Endothelial cell of umbilical vein (primary cell): ENCODE results near the gene ZNF33B. TPM values are rescaled to one million over a fixed set of nuclear protein-coding genes. Genes with fewer than 3 reads are reported as not detected.

Experiments
- BruUV-seq: library from RNA; stranded (reverse); fragments of 400-500 nt; replicated peaks from 2 replicates; lab custom pipeline; 2021; lab: Mats Ljungman, UMichigan
- CTCF ChIA-PET: fragments of 300-600, 350-600 bp; sonication (Branson Sonifier 250); formaldehyde crosslinking; loops from one replicate; lab custom pipeline; 2021; ENCODE audit warnings: antibody characterized with exemption, inconsistent platforms; lab: Charles Lee
- POLR2A ChIA-PET: fragments of 300-600, 350-600 bp; sonication (Branson Sonifier 250); formaldehyde crosslinking; loops from one replicate; lab custom pipeline; 2021; ENCODE audit warnings: antibody characterized with exemption, inconsistent platforms; lab: Charles Lee
- DNase-seq: peaks from one replicate; pipeline ENCODE4 v3.0.0-alpha.2; 2011; ENCODE audit warnings: low read depth, low spot score
- FAIRE-seq: peaks from 2 replicates; lab custom pipeline; 2011; peaks lifted over from hg19 to GRCh38; lab: Jason Lieb, UNC
- H2AFZ ChIP-seq: 2 replicates; pipeline ENCODE4 v1.6.0; 2012; ENCODE audit warnings: low read depth, low read length, control low read depth, inconsistent platforms
- H3K27ac ChIP-seq: 2 replicates; pipeline ENCODE4 v1.5.1; 2011; ENCODE audit warnings: low read depth, mild to moderate bottlenecking, control low read depth, low read length, moderate library complexity; ENCODE audit not compliant: insufficient read depth
- H3K27me3 ChIP-seq, 2 experiments: 2 replicates each; pipeline versions ENCODE4 v1.6.0 to v1.6.1; 2011; ENCODE audit warnings: low read length in 2 of 2, mixed read lengths in 1 of 2; ENCODE audit not compliant: control insufficient read depth in 2 of 2, insufficient read depth in 2 of 2
- H3K36me3 ChIP-seq, 2 experiments: 2 replicates in 1 of 2; 3 replicates in 1 of 2; pipeline ENCODE4 v1.5.1; 2011; ENCODE audit warnings: low read length in 2 of 2, mild to moderate bottlenecking in 1 of 2, moderate library complexity in 1 of 2; ENCODE audit not compliant: control insufficient read depth in 2 of 2, insufficient read depth in 2 of 2; ENCODE audit errors: extremely low read depth in 1 of 2
- H3K4me1 ChIP-seq: 3 replicates; pipeline ENCODE4 v1.5.1; 2011; ENCODE audit warnings: mild to moderate bottlenecking, low read length; ENCODE audit not compliant: control insufficient read depth, insufficient read depth; ENCODE audit errors: extremely low read depth
- H3K4me2 ChIP-seq: 2 replicates; pipeline ENCODE4 v1.6.1; 2011; ENCODE audit warnings: low read length, control low read depth, mixed read lengths; ENCODE audit not compliant: insufficient read depth
- H3K4me3 ChIP-seq, 3 experiments: fragments of 200-600 bp in 1 of 3; sonication (generic), shearing (Covaris generic) in 1 of 3; replicated peaks in 1 of 3; 2 replicates each; pipeline ENCODE4 v1.5.1; 2011 to 2016; ENCODE audit warnings: control low read depth in 3 of 3, low read length in 3 of 3, mild to moderate bottlenecking in 2 of 3, inconsistent platforms in 1 of 3, low read depth in 1 of 3, moderate library complexity in 1 of 3; ENCODE audit not compliant: insufficient read depth in 1 of 3
- H3K79me2 ChIP-seq: 2 replicates; pipeline ENCODE4 v1.6.0; 2012; ENCODE audit warnings: low read length, inconsistent platforms; ENCODE audit not compliant: control insufficient read depth, insufficient read depth
- H3K9ac ChIP-seq: replicated peaks from 2 replicates; pipeline ENCODE3; 2011; ENCODE audit warnings: low read length, control low read depth; ENCODE audit not compliant: insufficient read depth; ENCODE audit errors: extremely low read depth
- H3K9me1 ChIP-seq: replicated peaks from 3 replicates; pipeline ENCODE4 v1.6.0; 2011; ENCODE audit warnings: mild to moderate bottlenecking, low read length; ENCODE audit not compliant: control insufficient read depth, insufficient read depth; ENCODE audit errors: extremely low read depth
- H3K9me3 ChIP-seq: replicated peaks from 2 replicates; pipeline ENCODE4 v1.5.1; 2012; ENCODE audit warnings: low read length, inconsistent platforms; ENCODE audit not compliant: control insufficient read depth, insufficient read depth
- H4K20me1 ChIP-seq: replicated peaks from 2 replicates; pipeline ENCODE3; 2011; ENCODE audit warnings: mild to moderate bottlenecking, low read length; ENCODE audit not compliant: control insufficient read depth, insufficient read depth; ENCODE audit errors: extremely low read depth
- CTCF ChIP-seq, 2 donors: IDR thresholded peaks; 1 replicate in 1 of 2; 2 replicates in 1 of 2; pipeline ENCODE4 v1.5.1; 2011; ENCODE audit warnings: low read length in 2 of 2, mild to moderate bottlenecking in 2 of 2, moderate library complexity in 2 of 2, control low read depth in 1 of 2, inconsistent platforms in 1 of 2, low read depth in 1 of 2; ENCODE audit not compliant: insufficient read depth in 1 of 2; ENCODE audit errors: extremely low read depth in 1 of 2
- EZH2 ChIP-seq: IDR thresholded peaks from 2 replicates; pipeline ENCODE4 v1.6.1; 2012; ENCODE audit warnings: borderline replicate concordance, low read depth, mild to moderate bottlenecking, moderate library complexity, low read length, inconsistent platforms; ENCODE audit not compliant: severe bottlenecking
- FOS ChIP-seq: IDR thresholded peaks from 2 replicates; pipeline ENCODE4 v1.6.1; 2011; ENCODE audit warnings: mild to moderate bottlenecking, low read length, moderate library complexity, borderline replicate concordance; ENCODE audit not compliant: insufficient read depth
- GATA2 ChIP-seq: IDR thresholded peaks from 2 replicates; pipeline ENCODE4 v1.7.0; 2011; ENCODE audit warnings: low read depth, mild to moderate bottlenecking, moderate library complexity, mixed read lengths, low read length; ENCODE audit not compliant: insufficient read length, insufficient read depth
- MAX ChIP-seq: IDR thresholded peaks from 2 replicates; pipeline ENCODE4 v1.6.1; 2011; ENCODE audit not compliant: insufficient read depth, insufficient read length
- POLR2A ChIP-seq: IDR thresholded peaks from 2 replicates; pipeline ENCODE4 v1.6.1; 2012; ENCODE audit warnings: low read depth, mild to moderate bottlenecking, control low read depth, low read length
- dilution Hi-C: fragments of 300-500 bp; cut with MboI; formaldehyde crosslinking; loops from one replicate; pipeline ENCODE4 v1.15.0; 2019; ENCODE audit warnings: low sequenced_read_pairs; ENCODE audit not compliant: extremely low pct_ligation_motif_present
- intact Hi-C: fragments of 100-400 bp; cut with micrococcal nuclease; formaldehyde crosslinking; loops from one replicate; pipeline ENCODE4 v1.10.0; 2022
- polyA plus RNA-seq, 4 experiments: library from polyadenylated mRNA; depleted of rRNA in 3 of 4; stranded (reverse) in 3 of 4; unstranded in 1 of 4; fragments of >200 nt; gene quantifications; 2 replicates each; pipeline versions ENCODE4 v1.2.1 to v1.2.3, GENCODE V29; 2011 to 2012; ENCODE audit warnings: missing spikeins in 1 of 4
- total RNA-seq: library from RNA; stranded (reverse); gene quantifications from 2 replicates; pipeline ENCODE4 v1.2.3, GENCODE V29; 2021

Gene ZNF33B
- total and polyA plus RNA-seq, 2 donors (not counting 3 experiments of a cell fraction or from before 2014, with no cell fraction given): 14.0 to 15.3 TPM

GRCh38 chr10:42654419-42654818, 16.0 kb upstream of the ZNF33B start:
- no peak overlapping the region for H3K4me3 ChIP-seq
- H3K4me2 ChIP-seq: no peak overlapping the region
- FAIRE-seq (no peak), DNase-seq (no peak)
- no peaks in the 10 kb centered on the region for H3K79me2 ChIP-seq
- intact Hi-C loops (no loop called here), dilution Hi-C loops (no loop called here)
- POLR2A ChIA-PET: no interaction called here
- no peaks in the 10 kb centered on the region for H4K20me1 ChIP-seq
- BruUV-seq: no TSS peak
- no peaks in the 10 kb centered on the region for H3K9me3 ChIP-seq
- no peak overlapping the region for H3K27ac ChIP-seq
- TF ChIP-seq GATA2 (no peak), MAX (no peak), POLR2A (no peak)
- no peak overlapping the region for H3K9ac ChIP-seq
- no peak overlapping the region for H2AFZ ChIP-seq
- H3K27me3 ChIP-seq: no peaks in the 10 kb centered on the region
- no peaks in the 10 kb centered on the region for H3K4me1 ChIP-seq
- H3K36me3 ChIP-seq: no peaks in the 10 kb centered on the region
- H3K9me1 ChIP-seq: no peaks in the 10 kb centered on the region
- CTCF ChIA-PET: no interaction called here

GRCh38 chr10:42652858-42653257, 14.5 kb upstream of the ZNF33B start:
- no peak overlapping the region for H3K4me2 ChIP-seq
- dilution Hi-C loops (no loop called here), intact Hi-C loops (no loop called here)
- no peak overlapping the region for H2AFZ ChIP-seq
- no peaks in the 10 kb centered on the region for H3K9me3 ChIP-seq
- BruUV-seq: no TSS peak
- no peaks in the 10 kb centered on the region for H3K79me2 ChIP-seq
- no peaks in the 10 kb centered on the region for H3K36me3 ChIP-seq
- H3K9ac ChIP-seq: no peak overlapping the region
- DNase-seq (no peak), FAIRE-seq (no peak)
- H3K9me1 ChIP-seq: no peaks in the 10 kb centered on the region
- H3K4me1 ChIP-seq: no peaks in the 10 kb centered on the region
- H3K4me3 ChIP-seq: no peak overlapping the region
- ChIA-PET CTCF (no interaction called here), POLR2A (no interaction called here)
- H4K20me1 ChIP-seq: no peaks in the 10 kb centered on the region
- H3K27me3 ChIP-seq: no peaks in the 10 kb centered on the region
- TF ChIP-seq EZH2 (no peak), CTCF (IDR thresholded peaks at IDR 0.05; ENCODE audit: extremely low read depth in 1 of 2, insufficient read depth in 1 of 2, low read depth in 1 of 2, low read length in 2 of 2) (no peak), FOS (no peak), GATA2 (no peak)
- no peak overlapping the region for H3K27ac ChIP-seq
